HAP-1 (cell line): ENCODE measurements around the gene TRABD.

Source experiments
- DNase-seq, 2 experiments: peaks; one replicate each; pipeline ENCODE4 v3.0.0-alpha.2; 2016 to 2020; ENCODE audit warnings: low spot score in 2 of 2
- H3K27me3 ChIP-seq: fragments of 250-450 bp; sonication (Bioruptor Pico); 2 replicates; pipeline ENCODE4 v1.5.1; 2020; ENCODE audit warnings: low read depth, mild to moderate bottlenecking, moderate library complexity
- H3K36me3 ChIP-seq: fragments of 250-450 bp; sonication (Bioruptor Pico); replicated peaks from 2 replicates; pipeline ENCODE4 v1.5.1; 2020; ENCODE audit warnings: mild to moderate bottlenecking
- H3K4me1 ChIP-seq: fragments of 250-450 bp; sonication (Bioruptor Pico); 2 replicates; pipeline ENCODE4 v1.5.1; 2020; ENCODE audit warnings: mild to moderate bottlenecking
- H3K4me3 ChIP-seq: fragments of 250-450 bp; sonication (Bioruptor Pico); 2 replicates; pipeline ENCODE4 v1.5.1; 2020; ENCODE audit warnings: mild to moderate bottlenecking, moderate library complexity
- H3K9me3 ChIP-seq: fragments of 250-450 bp; sonication (Bioruptor Pico); 2 replicates; pipeline ENCODE4 v1.5.1; 2020; ENCODE audit warnings: mild to moderate bottlenecking, moderate library complexity
- in situ Hi-C: fragments of 300-500 bp; cut with MboI; formaldehyde crosslinking; loops from 3 replicates; pipeline ENCODE4 v1.14.3; 2020; ENCODE audit warnings: low sequenced_read_pairs, inconsistent platforms, mixed read lengths

The TRABD gene

DNA sequence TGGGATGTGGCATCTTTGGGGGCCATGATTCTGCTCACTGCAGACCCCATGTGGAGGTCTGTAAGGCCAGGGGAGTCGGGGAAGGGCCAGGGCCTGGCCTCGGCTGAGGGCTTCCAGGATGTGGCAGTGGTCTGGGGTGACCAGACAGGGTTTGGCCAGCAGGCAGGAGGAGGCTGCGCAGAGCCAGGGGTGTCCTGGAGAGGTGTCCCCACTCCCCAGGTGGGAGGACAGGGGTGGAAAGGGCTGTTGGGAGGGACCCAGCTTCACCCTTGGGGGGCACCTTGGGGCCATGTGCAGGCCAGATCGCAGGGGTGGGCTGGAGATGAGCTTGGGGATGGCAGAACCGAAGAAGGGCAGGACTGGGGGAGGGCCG is 11.7 kb upstream of the TRABD start:
- no peak for DNase-seq

DNA sequence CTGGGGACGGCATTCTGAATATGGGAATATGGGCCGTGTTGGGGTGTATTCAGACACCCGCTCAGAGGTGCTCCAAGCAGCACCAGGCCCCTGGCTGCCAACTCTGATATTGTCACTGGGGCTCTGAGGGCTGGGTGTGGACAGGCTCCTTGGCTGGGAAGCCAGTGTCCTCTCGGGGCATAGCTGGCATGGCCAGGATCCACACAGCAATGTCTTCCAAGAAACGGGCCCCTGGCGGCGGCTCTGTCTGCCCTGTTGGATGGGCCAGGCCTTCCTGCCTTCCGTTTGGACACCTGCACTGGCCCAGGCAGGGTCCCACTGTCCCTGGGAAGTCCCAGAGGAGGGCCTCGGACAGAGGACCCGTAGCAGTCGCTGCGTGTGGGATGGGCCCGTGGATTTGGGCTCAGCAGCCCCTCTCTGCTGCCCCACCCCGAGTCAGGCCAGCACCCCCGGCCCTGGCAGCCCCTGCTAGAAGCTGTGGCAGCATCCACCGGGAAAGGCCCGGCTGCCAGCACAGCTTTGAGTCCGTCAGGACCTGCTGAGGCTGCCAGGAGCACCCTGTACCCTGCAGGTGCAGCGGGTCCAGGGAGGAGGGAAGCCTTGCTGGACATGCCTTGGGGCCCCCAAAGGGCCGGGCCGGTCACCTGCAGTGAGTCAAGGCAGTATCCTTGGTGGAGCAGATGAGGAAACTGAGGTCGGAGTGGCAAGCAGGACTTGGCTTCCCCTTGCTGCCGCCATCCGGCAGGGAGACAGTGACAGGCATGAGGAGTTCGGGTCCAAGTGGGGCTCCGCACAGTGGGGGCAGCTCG is 11.1 kb upstream of the TRABD start:
- DNase-seq: no peak
- Histone ChIP-seq H3K4me1 (no peaks in the 10 kb centered on the region), H3K4me3 (no peak overlapping the region), H3K9me3 (no peaks in the 10 kb centered on the region), H3K27me3 (no peaks in the 10 kb centered on the region), H3K36me3 (no peaks in the 10 kb centered on the region; the same call in 1 of the 2 replicates)
- in situ Hi-C loops: no loop called here

More for the DNA sequence above, 11.7 kb upstream of the TRABD start:
- Histone ChIP-seq H3K9me3 (no peaks in the 10 kb centered on the region), H3K27me3 (no peaks in the 10 kb centered on the region), H3K4me1 (no peaks in the 10 kb centered on the region), H3K36me3 (no peaks in the 10 kb centered on the region), H3K4me3 (no peak overlapping the region)
- in situ Hi-C loops: no loop called here

DNA sequence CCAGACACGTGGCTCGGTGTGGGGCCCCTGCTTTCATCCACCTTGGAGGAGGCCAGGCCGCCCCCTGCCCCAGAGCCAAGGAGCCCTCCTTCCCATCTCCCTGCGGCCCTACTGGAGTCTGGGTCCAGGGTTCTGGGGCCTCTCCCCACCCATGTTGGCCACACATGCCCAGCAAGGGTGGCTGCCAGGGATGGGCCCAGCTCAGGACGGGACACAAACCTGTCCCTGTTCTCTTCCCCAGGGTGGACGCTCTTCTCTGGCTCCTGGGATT is 10.6 kb upstream of the TRABD start:
- Histone ChIP-seq H3K27me3 (no peaks in the 10 kb centered on the region), H3K4me1 (no peaks in the 10 kb centered on the region), H3K9me3 (no peaks in the 10 kb centered on the region), H3K4me3 (no peak overlapping the region), H3K36me3 (no peaks in the 10 kb centered on the region; the same call in 1 of the 2 replicates)
- no peak for DNase-seq
- in situ Hi-C loops: no loop called here

DNA sequence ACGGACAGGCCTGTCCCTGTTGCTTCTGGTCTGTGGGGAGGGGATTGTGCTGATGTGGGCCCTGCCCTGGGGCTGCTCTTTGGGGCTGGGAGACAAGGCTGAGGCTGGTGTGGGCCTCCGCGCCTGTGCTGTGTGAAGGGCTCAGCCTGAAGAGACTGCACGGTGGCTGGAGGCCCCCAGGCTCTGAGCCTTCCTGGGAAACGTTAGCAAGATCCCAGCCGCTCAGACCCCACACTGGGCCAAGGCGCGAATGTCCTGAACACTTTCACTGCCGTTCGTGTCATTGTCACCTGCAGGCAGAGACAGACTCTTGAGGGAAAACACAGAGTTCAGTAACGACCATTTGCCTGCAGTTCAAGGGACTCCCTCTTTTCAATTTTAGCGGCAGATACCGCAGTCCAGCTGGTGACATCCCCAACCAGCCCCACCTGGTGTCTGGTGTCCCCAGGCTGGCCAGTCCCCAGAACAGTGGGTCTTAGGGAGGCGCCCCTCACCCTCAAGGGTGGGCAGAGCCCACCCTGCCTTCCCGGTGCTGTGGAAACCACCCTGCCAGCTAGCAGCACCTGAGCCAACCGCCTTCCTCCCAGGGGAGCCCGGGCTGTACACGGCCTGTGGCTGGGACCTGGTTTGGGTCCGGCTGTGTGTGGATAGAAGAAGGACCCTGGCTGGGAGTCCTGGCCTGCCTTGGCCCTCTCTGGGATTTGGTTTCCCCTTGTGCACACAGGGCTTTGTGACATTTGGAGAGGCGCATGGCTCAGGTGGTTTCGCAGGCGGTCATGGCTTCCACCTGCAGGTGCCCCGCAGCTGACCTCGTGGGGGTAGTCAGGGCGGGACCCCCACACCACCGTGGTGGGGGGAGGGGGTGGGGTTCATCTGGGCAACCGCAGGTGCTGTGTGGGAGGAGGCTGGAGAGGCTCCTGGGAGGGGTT is 9.5 kb upstream of the TRABD start:
- Histone ChIP-seq H3K4me3 (no peak overlapping the region), H3K4me1 (no peaks in the 10 kb centered on the region), H3K36me3 (no peaks in the 10 kb centered on the region; the same call in 1 of the 2 replicates), H3K9me3 (no peaks in the 10 kb centered on the region), H3K27me3 (no peaks in the 10 kb centered on the region)
- in situ Hi-C loops: no loop called here
- DNase-seq: no peak

DNA sequence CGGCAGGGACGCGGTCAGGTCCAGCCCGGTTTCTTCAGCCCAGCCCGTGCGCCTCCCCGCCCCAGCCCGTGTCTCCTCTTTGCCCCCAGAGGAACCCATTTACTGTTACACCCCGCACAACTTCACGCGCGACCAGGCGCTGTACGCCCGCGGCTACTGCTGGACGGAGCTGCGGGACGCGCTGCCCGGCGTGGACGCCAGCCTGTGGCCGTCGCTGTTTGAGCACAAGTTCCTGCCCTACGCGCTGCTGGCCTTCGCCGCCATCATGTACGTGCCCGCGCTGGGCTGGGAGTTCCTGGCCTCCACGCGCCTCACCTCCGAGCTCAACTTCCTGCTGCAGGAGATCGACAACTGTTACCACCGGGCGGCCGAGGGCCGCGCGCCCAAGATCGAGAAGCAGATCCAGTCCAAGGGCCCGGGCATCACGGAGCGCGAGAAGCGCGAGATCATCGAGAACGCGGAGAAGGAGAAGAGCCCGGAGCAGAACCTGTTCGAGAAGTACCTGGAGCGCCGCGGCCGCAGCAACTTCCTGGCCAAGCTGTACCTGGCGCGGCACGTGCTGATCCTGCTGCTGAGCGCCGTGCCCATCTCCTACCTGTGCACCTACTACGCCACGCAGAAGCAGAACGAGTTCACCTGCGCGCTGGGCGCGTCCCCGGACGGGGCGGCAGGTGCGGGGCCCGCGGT is 8.7 kb upstream of the TRABD start:
- Histone ChIP-seq H3K4me3 (no peak overlapping the region), H3K4me1 (no peaks in the 10 kb centered on the region), H3K9me3 (no peaks in the 10 kb centered on the region), H3K36me3 (no peaks in the 10 kb centered on the region; the same call in 1 of the 2 replicates), H3K27me3 (no peaks in the 10 kb centered on the region)
- DNase-seq: no peak
- in situ Hi-C loops: no loop called here

DNA sequence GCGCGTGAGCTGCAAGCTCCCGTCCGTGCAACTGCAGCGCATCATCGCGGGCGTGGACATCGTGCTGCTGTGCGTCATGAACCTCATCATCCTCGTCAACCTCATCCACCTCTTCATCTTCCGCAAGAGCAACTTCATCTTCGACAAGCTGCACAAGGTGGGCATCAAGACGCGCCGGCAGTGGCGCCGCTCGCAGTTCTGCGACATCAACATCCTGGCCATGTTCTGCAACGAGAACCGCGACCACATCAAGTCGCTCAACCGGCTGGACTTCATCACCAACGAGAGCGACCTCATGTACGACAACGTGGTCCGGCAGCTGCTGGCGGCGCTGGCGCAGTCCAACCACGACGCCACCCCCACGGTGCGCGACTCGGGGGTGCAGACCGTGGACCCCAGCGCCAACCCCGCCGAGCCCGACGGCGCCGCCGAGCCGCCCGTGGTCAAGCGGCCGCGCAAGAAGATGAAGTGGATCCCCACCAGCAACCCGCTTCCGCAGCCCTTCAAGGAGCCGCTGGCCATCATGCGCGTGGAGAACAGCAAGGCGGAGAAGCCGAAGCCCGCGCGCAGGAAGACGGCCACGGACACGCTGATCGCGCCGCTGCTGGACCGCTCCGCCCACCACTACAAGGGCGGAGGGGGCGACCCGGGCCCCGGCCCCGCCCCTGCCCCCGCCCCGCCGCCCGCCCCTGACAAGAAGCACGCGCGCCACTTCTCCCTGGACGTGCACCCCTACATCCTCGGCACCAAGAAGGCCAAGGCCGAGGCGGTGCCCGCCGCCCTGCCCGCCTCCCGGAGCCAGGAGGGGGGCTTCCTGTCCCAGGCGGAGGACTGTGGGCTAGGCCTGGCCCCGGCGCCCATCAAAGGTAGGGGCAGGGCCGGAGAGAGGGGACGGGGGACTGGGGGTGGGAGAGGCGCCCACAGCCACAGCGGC is 7.9 kb upstream of the TRABD start:
- H3K4me1 ChIP-seq: no peaks in the 10 kb centered on the region
- in situ Hi-C loops: no loop called here
- no peaks in the 10 kb centered on the region; the same call in 1 of the 2 replicates for H3K36me3 ChIP-seq
- H3K4me3 ChIP-seq: no peak overlapping the region
- H3K27me3 ChIP-seq: no peaks in the 10 kb centered on the region
- no peak for DNase-seq
- H3K9me3 ChIP-seq: no peaks in the 10 kb centered on the region

DNA sequence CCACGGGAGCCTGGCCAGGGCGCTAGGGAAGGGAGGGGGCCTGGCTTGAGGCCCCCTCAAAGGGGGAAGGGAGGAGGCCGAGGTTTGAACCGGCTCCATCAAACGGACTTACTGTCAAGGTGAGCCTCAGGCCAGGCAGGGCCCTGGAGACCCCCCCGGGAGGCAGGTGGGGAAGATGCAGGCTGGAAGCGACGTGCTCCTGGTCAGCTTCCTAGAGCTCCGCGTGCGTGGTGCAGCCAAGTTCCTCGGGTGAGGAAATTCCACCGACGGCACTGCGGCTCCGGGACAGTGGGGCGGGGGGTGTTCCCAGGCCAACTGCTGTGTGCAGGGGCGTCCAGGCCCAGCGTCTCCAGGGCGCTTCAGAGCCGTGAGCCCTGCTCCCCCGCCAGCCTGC is 7.2 kb upstream of the TRABD start:
- no peak overlapping the region for H3K4me3 ChIP-seq
- in situ Hi-C loops: no loop called here
- H3K36me3 ChIP-seq: no peaks in the 10 kb centered on the region; the same call in 1 of the 2 replicates
- no peak for DNase-seq
- no peaks in the 10 kb centered on the region for H3K4me1 ChIP-seq
- H3K9me3 ChIP-seq: no peaks in the 10 kb centered on the region
- no peaks in the 10 kb centered on the region for H3K27me3 ChIP-seq

DNA sequence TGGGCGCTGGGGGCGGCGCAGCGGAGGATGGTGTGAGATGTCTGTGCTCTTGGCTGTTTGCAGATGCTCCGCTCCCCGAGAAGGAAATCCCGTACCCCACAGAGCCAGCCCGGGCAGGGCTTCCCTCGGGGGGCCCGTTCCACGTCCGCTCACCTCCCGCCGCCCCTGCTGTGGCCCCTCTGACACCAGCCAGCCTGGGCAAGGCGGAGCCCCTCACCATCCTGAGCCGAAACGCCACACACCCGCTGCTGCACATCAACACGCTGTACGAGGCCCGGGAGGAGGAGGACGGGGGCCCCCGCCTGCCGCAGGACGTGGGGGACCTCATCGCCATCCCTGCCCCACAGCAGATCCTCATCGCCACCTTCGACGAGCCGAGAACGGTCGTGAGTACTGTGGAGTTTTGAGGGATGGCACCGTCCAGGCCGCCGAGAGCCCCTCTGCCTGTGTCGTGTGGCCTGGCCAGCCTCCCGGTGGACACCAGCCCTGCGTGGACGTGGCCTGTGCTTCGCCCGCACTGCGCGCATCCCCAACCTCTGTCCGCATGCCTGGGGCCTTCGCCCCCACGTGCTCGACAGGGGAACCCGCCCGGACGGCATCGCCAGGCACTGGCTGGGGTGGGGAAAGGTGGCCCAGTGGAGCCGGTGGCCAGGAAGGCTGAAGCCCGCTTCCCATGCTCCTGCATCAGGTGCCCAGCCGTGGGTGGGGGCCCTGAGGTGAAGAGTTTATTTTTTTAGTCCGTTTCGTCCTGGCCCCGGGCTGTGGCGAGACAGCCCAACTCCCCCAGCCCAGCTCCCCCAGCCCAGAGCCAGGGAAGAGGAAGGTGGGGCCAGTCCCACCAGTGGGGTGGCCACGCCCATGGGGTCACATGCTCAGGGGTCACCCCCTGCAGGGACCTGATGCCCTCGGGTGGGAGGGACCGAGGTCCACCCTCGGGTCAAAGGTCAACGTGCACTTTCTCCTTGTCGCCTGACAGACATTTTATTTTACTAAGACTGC is 6.5 kb upstream of the TRABD start:
- H3K4me1 ChIP-seq: no peaks in the 10 kb centered on the region
- H3K4me3 ChIP-seq: no peak overlapping the region
- no peak for DNase-seq
- H3K9me3 ChIP-seq: no peaks in the 10 kb centered on the region
- no peaks in the 10 kb centered on the region for H3K27me3 ChIP-seq
- in situ Hi-C loops: no loop called here
- no peaks in the 10 kb centered on the region; the same call in 1 of the 2 replicates for H3K36me3 ChIP-seq

DNA sequence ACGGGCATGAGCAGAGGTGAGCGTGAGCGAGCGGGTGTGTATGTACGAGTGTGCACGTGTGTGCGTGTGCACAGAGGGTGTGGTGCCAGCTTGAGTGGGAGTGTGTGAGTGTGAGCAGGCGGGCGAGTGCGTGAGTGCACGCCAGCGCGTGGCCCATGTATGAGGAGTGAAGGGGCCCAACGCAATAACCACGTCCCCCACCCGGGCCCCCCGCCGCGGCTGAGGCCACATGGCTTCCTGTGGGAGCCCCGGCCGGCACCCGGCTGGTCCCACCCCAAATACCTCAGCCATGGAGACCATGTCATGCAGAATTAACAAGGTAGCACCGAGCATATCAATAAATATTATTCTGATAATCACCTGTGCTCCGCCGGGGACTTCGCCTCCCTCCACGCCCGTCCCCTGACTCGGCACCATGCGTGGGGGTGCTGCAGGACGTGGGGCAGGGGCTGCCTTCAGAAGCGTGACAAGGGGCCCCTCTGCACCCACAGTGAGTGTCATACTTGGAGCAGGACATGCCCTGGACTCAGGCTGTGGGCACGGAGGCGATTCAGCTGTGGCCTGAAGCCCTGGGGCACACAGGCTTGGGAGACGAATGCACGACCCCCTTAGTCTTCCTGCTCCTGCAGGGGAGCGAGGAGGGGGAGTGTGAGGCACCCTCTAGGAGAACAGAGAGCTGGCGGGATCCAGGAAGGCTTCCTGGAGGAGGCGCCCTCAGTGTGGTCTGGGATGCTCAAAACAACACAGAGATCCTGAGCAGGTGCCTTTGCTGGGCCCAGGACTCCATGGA is 5.6 kb upstream of the TRABD start:
- in situ Hi-C loops: no loop called here
- Histone ChIP-seq H3K27me3 (no peaks in the 10 kb centered on the region), H3K9me3 (no peaks in the 10 kb centered on the region), H3K4me1 (no peaks in the 10 kb centered on the region), H3K4me3 (no peak overlapping the region), H3K36me3 (no peaks in the 10 kb centered on the region; the same call in 1 of the 2 replicates)
- DNase-seq: no peak

DNA sequence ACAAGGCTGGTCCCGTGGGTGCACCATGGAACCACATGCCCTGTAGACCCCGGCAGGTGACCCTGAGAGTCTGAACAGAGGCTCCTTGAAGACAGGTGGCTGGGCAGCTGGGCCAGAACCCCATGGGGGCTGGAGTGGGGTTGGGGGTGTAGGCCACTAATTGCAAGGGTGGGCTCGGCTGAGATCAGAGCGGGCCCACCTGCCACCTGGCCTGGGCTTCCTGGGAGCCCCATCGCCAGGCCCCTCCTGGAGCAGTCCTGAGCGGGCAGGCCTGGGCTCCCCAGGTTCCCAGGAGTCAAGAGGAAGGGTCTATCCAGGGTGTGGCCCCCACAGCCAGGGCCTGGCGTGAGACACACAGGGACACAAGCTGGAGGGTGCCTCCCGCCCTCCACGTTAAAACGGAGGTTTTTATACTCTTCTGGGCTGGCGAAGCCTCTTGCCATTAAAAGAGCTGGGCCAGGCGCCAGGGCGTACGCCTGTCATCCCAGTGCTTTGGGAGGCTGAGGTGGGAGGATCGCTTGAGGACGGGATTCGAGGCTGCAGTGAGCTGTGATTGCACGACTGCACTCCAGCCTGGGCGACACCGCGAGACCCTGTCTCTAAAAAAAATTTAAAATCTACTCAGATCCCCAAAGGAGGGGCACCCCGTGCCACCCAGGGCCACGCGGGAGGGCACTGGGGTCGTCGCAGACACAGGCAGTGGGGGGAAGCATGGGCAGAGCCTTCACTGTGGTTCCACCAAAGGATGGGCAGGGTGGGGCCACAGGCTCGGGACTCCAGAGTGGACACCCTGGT is 4.8 kb upstream of the TRABD start:
- no peaks in the 10 kb centered on the region; the same call in 1 of the 2 replicates for H3K36me3 ChIP-seq
- H3K4me1 ChIP-seq: 0 out of 2 replicates have a peak, but pooled peaks cover 2% of the 10 kb centered on the region
- no peak for DNase-seq
- in situ Hi-C loops: no loop called here
- H3K27me3 ChIP-seq: no peaks in the 10 kb centered on the region
- H3K9me3 ChIP-seq: no peaks in the 10 kb centered on the region
- H3K4me3 ChIP-seq: no peak overlapping the region
